ENCODE data around the gene CCDC92.

DNA sequence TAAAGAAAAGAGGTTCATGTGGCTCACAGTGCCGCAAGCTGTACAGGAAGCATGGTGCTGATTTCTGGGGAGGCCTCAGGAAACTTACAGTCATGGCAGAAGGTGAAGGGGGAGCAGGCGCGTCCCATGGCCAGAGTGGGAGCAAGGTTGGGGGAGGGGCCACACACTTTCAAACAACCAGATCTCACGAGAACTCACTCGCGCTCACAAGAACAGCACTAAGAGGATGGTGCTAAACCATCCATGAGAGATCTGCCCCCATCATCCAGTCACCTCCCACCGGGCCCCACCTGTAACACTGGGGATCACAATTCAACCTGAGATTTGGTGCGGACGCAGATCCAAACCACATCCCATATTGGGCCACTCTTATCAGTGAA lies 80.5 kb downstream of the CCDC92 start:
- no peak for TF ChIP-seq EZH2 (IDR thresholded peaks at IDR 0.05)
- TF ChIP-seq POLR2AphosphoS5 (IDR thresholded peaks at IDR 0.05; ENCODE audit: borderline replicate concordance, low read depth, low read length) = no peak

Measured in SK-N-MC (cell line).